Common myeloid progenitor, CD34-positive (primary cell): Measurements from ENCODE around the gene YJEFN3.

Source experiments
- CTCF ChIA-PET: fragments of 350-600 bp; sonication (Branson Sonifier 250); formaldehyde crosslinking; loops from one replicate; lab custom pipeline; 2021; ENCODE audit warnings: antibody characterized with exemption; lab: Charles Lee
- POLR2A ChIA-PET: fragments of 350-600 bp; sonication (Branson Sonifier 250); formaldehyde crosslinking; loops from one replicate; lab custom pipeline; 2021; ENCODE audit warnings: antibody characterized with exemption; lab: Charles Lee
- DNase-seq, 3 donors: peaks; one replicate each; pipeline versions ENCODE4 v3.0.0 to v3.0.0-alpha.2; 2013
- H3K27ac ChIP-seq, 2 experiments: 1 replicate in 1 of 2; 2 replicates in 1 of 2; pipeline ENCODE4 v1.7.0; 2013; ENCODE audit warnings: inconsistent platforms in 2 of 2, low read length in 2 of 2, mild to moderate bottlenecking in 2 of 2, low read depth in 1 of 2, moderate library complexity in 1 of 2; ENCODE audit not compliant: severe bottlenecking in 2 of 2, insufficient read depth in 1 of 2, poor library complexity in 1 of 2
- H3K27me3 ChIP-seq, 5 experiments: replicated peaks in 2 of 5; 1 replicate in 3 of 5; 2 replicates in 2 of 5; pipeline versions ENCODE4 v1.6.1 to v1.7.0; 2013; ENCODE audit warnings: low read length in 4 of 5, mild to moderate bottlenecking in 2 of 5, moderate library complexity in 2 of 5, inconsistent platforms in 1 of 5; ENCODE audit not compliant: insufficient read depth in 5 of 5, control insufficient read depth in 4 of 5
- H3K36me3 ChIP-seq, 4 experiments: 1 replicate in 2 of 4; 2 replicates in 2 of 4; pipeline versions ENCODE4 v1.6.1 to v1.7.0; 2013; ENCODE audit warnings: low read length in 3 of 4, control low read depth in 1 of 4, mild to moderate bottlenecking in 1 of 4; ENCODE audit not compliant: control insufficient read depth in 4 of 4, insufficient read depth in 4 of 4
- H3K4me1 ChIP-seq, 4 experiments: 1 replicate in 3 of 4; 2 replicates in 1 of 4; pipeline versions ENCODE4 v1.6.1 to v1.7.1; 2013; ENCODE audit warnings: low read length in 3 of 4, mild to moderate bottlenecking in 3 of 4, control low read depth in 1 of 4, inconsistent platforms in 1 of 4, moderate library complexity in 1 of 4; ENCODE audit not compliant: control insufficient read depth in 4 of 4, insufficient read depth in 4 of 4; ENCODE audit errors: control extremely low read depth in 1 of 4
- H3K4me3 ChIP-seq, 7 experiments: 1 replicate in 4 of 7; 2 replicates in 3 of 7; pipeline versions ENCODE4 v1.5.1 to v1.7.0; 2013; ENCODE audit warnings: mild to moderate bottlenecking in 7 of 7, low read length in 6 of 7, moderate library complexity in 6 of 7, inconsistent platforms in 2 of 7, low read depth in 2 of 7, control low read depth in 1 of 7; ENCODE audit not compliant: insufficient read depth in 4 of 7, control insufficient read depth in 1 of 7; ENCODE audit errors: extremely low read depth in 1 of 7
- H3K9me3 ChIP-seq, 5 experiments: 1 replicate in 4 of 5; 2 replicates in 1 of 5; pipeline versions ENCODE4 v1.6.1 to v1.7.1; 2013; ENCODE audit warnings: low read length in 4 of 5, mild to moderate bottlenecking in 2 of 5, inconsistent platforms in 1 of 5, low read depth in 1 of 5, moderate library complexity in 1 of 5; ENCODE audit not compliant: control insufficient read depth in 4 of 5, insufficient read depth in 2 of 5; ENCODE audit errors: control extremely low read depth in 1 of 5
- WGBS: methylation state at CpG from one replicate; pipeline ENCODE4 v1.1.5; 2013; ENCODE audit not compliant: insufficient coverage; 5-methylcytosine and 5-hydroxymethylcytosine counted together

The YJEFN3 gene

DNA sequence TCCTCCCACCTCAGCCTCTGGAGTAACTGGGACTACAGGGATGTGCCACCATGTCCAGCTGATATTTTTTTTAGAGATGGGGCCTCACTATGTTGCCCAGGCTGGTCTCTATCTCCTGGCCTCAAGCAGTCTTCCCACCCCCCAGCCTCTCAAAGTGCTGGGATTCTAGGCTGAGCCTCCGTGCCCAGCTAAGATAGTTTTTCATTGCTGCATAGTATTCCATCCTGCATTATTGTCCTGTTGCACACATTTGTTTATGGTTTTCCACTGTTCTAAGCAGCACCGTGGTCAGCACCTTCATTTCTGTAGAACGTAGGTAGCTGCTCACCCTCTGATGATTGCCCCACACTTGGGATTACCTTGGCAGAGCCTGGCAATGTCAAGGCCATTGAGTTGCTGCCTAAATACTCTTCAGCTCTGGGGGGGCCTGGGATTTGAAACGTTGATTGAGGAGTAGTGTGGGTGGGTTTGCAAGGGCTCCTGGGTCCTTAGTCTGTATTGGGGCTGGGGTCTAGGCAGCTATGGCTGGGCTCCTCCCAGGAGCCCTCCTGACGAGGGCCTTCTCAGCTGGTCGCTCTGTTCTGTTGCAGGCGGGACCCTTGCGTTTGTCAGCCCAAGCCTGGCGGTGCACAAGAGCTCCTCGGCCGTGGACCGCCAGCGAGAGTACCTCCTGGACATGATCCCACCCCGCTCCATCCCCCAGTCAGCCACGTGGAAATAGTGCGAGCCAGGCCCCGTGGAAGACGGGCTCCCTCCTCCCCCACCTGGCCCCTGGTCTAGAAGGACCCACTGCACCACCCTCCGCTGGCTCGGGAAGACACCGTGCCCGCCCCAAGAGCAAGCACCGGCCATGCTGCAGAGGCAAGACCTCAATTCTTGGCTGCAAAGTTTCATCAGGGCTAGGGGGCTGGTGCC lies 23.7 kb upstream of the YJEFN3 start:
- ChIA-PET CTCF (interaction anchor here (0.8 to 1.5 kb wide), 4 partner anchors 9 to 15 kb away, joined by 3 to 4 read pairs (median 4); partner anchors contain the start of genes NDUFA13 and TSSK6), POLR2A (no interaction called here)
- DNase-seq = no peak
- Histone ChIP-seq H3K4me3 (no peak overlapping the region), H3K36me3 (peaks cover 2 to 82% (median 63%) of the 10 kb centered on the region in 4 experiments), H3K4me1 (no peaks in the 10 kb centered on the region), H3K27ac (no peak overlapping the region), H3K27me3 (no peaks in the 10 kb centered on the region), H3K9me3 (no peaks in the 10 kb centered on the region)
- 96% methylated on average over 22 of the region's 23 CpGs for WGBS

DNA sequence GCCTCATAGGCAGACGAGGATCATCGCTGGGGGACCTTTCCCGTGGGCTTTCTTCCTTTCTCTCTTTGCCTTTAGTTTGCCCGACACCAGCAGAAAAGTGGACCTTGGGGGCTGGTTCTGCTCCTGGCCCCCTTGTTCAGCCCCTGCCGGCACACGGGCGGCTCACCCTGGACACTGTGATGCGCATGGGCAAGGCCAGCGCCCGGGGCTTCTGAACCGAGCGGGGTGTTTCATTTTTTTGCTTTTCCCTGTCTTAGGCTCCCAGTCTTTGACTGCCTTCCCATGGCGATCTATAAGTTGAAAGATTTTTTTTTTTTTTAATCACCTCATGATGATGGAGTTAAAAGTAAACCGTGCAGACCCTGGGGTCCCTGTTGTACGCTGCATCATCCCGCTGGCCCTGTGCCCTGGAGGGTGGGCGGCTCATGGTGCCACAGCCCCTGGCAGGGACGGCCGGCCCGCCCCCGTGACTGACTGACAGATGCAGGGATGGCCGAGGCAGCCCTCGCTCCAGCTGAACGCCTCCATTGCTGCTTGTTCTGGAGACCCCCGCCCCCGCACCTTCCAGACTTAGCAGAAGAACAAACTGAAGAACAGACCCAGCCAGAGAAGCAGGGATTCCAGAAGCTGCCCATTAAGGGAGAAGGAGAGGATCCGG lies 22.9 kb upstream of the YJEFN3 start:
- H3K4me1 ChIP-seq = no peaks in the 10 kb centered on the region
- CTCF ChIA-PET = no interaction called here
- POLR2A ChIA-PET = no interaction called here

DNA sequence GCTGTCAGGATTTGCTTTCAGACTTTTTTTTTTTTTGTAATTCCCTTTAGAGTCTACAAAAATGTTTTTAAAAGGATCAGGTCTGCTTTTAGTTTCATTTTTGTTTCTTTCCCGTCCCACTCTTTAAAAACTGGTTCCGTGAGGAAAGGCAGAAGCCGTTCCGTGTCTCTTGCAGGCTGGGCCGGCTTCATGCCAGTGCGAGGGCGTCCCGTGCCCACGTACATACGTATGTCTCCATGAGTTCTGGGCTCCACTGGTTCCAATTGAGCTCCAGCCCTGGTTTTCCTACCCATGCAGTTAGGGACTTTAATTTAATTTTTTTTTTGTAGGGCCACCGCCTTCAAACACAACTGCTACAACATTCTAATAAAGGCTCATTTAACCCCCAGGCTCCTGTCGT lies 22.1 kb upstream of the YJEFN3 start:
- 97% methylated on average over 10 of the region's 12 CpGs for WGBS
- POLR2A ChIA-PET = interaction anchor here (0.7 kb wide), 1 partner anchor 15 kb away, joined by 3 read pairs; no protein-coding TSS in a partner anchor
- H3K27ac ChIP-seq = no peak overlapping the region

More for the DNA sequence above, 22.9 kb upstream of the YJEFN3 start:
- no peaks in the 10 kb centered on the region for H3K27me3 ChIP-seq
- WGBS = 98% methylated on average over 15 of the region's 27 CpGs
- peaks cover 0 to 74% (median 56%) of the 10 kb centered on the region in 4 experiments for H3K36me3 ChIP-seq
- H3K9me3 ChIP-seq = no peaks in the 10 kb centered on the region
- H3K27ac ChIP-seq = no peak overlapping the region
- H3K4me3 ChIP-seq = no peak overlapping the region
- DNase-seq = no peak

DNA sequence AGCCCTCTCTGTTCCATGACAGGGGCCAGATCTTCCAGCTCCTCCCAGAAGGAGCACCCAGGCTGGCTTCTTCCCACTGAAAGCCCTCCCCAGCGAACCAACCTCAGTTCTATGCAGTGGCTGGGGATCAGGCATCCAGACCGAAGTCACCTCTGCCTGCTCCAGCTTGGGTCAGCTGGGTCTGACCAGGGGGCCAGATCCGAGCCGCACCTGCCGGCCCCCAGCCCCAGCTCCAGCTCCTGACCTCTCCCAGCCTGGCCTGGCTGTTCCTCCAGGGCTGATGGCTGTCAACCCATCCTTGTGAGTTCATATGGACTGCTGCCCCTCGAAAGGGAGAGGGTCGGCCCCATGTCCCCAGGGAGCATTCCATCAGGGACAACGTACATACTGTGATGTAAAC lies 21.4 kb upstream of the YJEFN3 start:
- DNase-seq = no peak
- H3K27me3 ChIP-seq = no peaks in the 10 kb centered on the region
- no peak overlapping the region for H3K4me3 ChIP-seq
- WGBS = 95% methylated on average over 5 of the region's 8 CpGs
- ChIA-PET CTCF (interaction anchor here (1.0 kb wide), 1 partner anchor 47 kb away, joined by 4 read pairs; no protein-coding TSS in a partner anchor), POLR2A (interaction anchor here (0.7 kb wide), 1 partner anchor 14 kb away, joined by 3 read pairs; no protein-coding TSS in a partner anchor)
- peaks cover 0 to 59% (median 42%) of the 10 kb centered on the region in 4 experiments for H3K36me3 ChIP-seq
- no peak overlapping the region for H3K27ac ChIP-seq
- H3K9me3 ChIP-seq = no peaks in the 10 kb centered on the region
- H3K4me1 ChIP-seq = no peaks in the 10 kb centered on the region

More for the DNA sequence above, 22.1 kb upstream of the YJEFN3 start:
- no peaks in the 10 kb centered on the region for H3K9me3 ChIP-seq
- H3K27me3 ChIP-seq = no peaks in the 10 kb centered on the region
- DNase-seq = no peak
- H3K4me1 ChIP-seq = no peaks in the 10 kb centered on the region
- peaks cover 0 to 67% (median 50%) of the 10 kb centered on the region in 4 experiments for H3K36me3 ChIP-seq
- no peak overlapping the region for H3K4me3 ChIP-seq
- CTCF ChIA-PET = no interaction called here

DNA sequence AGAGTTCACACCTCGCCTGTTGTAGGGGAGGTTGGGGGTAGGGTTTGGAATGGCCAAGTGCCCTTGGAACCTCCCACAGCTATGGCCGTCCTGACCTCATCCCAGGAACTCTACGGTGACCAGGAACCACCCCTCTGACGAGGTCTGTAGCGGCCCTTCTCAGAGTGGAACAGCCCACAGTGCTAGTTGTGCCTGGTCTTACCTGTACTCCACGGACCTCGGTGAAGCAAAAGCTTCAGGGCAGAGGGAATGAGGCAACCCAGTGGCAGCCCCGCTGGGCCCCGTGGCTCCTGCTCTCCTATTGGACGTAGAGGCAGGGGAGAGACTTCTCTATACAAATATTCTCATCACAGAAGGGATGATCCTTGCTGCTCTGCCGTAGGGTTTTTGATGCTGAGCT lies 20.5 kb upstream of the YJEFN3 start:
- Histone ChIP-seq H3K27me3 (no peaks in the 10 kb centered on the region), H3K4me3 (no peak overlapping the region), H3K27ac (no peak overlapping the region), H3K4me1 (no peaks in the 10 kb centered on the region), H3K9me3 (no peaks in the 10 kb centered on the region), H3K36me3 (peaks cover 0 to 50% (median 36%) of the 10 kb centered on the region in 4 experiments)
- 97% methylated on average over 10 of the region's 11 CpGs for WGBS
- DNase-seq = no peak
- ChIA-PET CTCF (interaction anchor here (0.6 to 1.0 kb wide), 2 partner anchors 46 to 157 kb away, joined by 3 to 4 read pairs; no protein-coding TSS in a partner anchor), POLR2A (no interaction called here)

DNA sequence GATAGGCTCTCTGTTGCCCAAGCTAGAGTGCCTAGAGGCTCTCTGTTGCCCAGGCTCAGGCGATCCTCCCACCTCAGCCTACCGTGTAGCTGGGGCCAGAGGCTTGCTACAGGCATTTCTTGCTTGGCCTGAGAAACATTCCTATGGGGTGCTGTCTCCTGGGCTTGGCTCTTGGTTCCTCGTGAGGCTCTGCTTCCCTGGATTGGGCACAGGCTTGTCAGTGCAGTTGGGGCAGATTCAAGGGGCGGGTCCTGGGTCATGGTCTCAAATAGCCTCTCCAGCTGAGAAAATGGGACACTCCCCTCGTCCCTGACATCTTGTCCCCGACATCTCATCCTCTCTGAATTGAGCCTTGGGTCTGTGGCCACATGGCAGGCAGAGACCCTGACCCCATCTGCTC lies 18.3 kb upstream of the YJEFN3 start:
- WGBS = 80% methylated on average over 6 of the region's 6 CpGs
- Histone ChIP-seq H3K36me3 (peaks cover 0 to 32% (median 19%) of the 10 kb centered on the region in 4 experiments), H3K4me3 (no peak overlapping the region), H3K27ac (no peak overlapping the region), H3K27me3 (no peaks in the 10 kb centered on the region), H3K9me3 (peaks cover 0 to 3% (median 0%) of the 10 kb centered on the region in 5 experiments), H3K4me1 (peaks cover 0 to 15% (median 3%) of the 10 kb centered on the region in 4 experiments)
- ChIA-PET POLR2A (no interaction called here), CTCF (no interaction called here)
- DNase-seq = no peak
